HEK293 (cell line): ENCODE results near the gene HOXB8.

Experiments used
- BCL11B ChIP-seq: fragments of 450-650 bp; formaldehyde crosslinking; IDR thresholded peaks from 2 replicates; pipeline ENCODE4 v1.5.1; 2016; ENCODE audit warnings: low read depth, missing biosample characterization, missing genetic modification characterization
- FEZF1 ChIP-seq: fragments of 450-650 bp; formaldehyde crosslinking; IDR thresholded peaks from 2 replicates; pipeline ENCODE4 v1.5.1; 2016; ENCODE audit warnings: missing biosample characterization, missing genetic modification characterization
- HIC1 ChIP-seq: fragments of 450-650 bp; formaldehyde crosslinking; IDR thresholded peaks from 2 replicates; pipeline ENCODE4 v1.5.1; 2016; ENCODE audit warnings: missing biosample characterization, missing genetic modification characterization
- HOXC10 ChIP-seq: sonication (generic); formaldehyde crosslinking; IDR thresholded peaks from 2 replicates; pipeline ENCODE4 v1.8.1; 2023; ENCODE audit warnings: mild to moderate bottlenecking, missing genetic modification reagents
- PATZ1 ChIP-seq: fragments of 450-650 bp; formaldehyde crosslinking; IDR thresholded peaks from 2 replicates; pipeline ENCODE4 v1.5.1; 2016; ENCODE audit warnings: missing biosample characterization, missing genetic modification characterization
- PRDM2 ChIP-seq: fragments of 450-650 bp; formaldehyde crosslinking; IDR thresholded peaks from 2 replicates; pipeline ENCODE4 v1.5.1; 2016; ENCODE audit warnings: missing biosample characterization, missing genetic modification characterization, borderline replicate concordance
- PRDM6 ChIP-seq: fragments of 450-650 bp; formaldehyde crosslinking; IDR thresholded peaks from 2 replicates; pipeline ENCODE4 v1.5.1; 2017; ENCODE audit warnings: missing biosample characterization, missing genetic modification characterization
- SP2 ChIP-seq: fragments of 450-650 bp; formaldehyde crosslinking; IDR thresholded peaks from 2 replicates; pipeline ENCODE4 v1.5.1; 2016; ENCODE audit warnings: missing biosample characterization, missing genetic modification characterization
- ZBTB11 ChIP-seq: fragments of 450-650 bp; formaldehyde crosslinking; conservative IDR thresholded peaks from 2 replicates; pipeline ENCODE4 v1.5.1; 2016; ENCODE audit warnings: low read depth, missing biosample characterization, missing genetic modification characterization
- ZBTB21 ChIP-seq: fragments of 450-650 bp; formaldehyde crosslinking; IDR thresholded peaks from 2 replicates; pipeline ENCODE4 v1.5.1; 2017; ENCODE audit warnings: missing biosample characterization, missing genetic modification characterization
- ZBTB8A ChIP-seq: fragments of 450-650 bp; formaldehyde crosslinking; IDR thresholded peaks from 2 replicates; pipeline ENCODE4 v1.5.1; 2016; ENCODE audit warnings: missing biosample characterization, missing genetic modification characterization
- ZFP69B ChIP-seq: fragments of 450-650 bp; formaldehyde crosslinking; IDR thresholded peaks from 2 replicates; pipeline ENCODE4 v1.5.1; 2016; ENCODE audit warnings: missing biosample characterization, missing genetic modification characterization
- ZNF18 ChIP-seq: fragments of 450-650 bp; formaldehyde crosslinking; IDR thresholded peaks from 2 replicates; pipeline ENCODE4 v1.5.1; 2016; ENCODE audit warnings: missing biosample characterization, missing genetic modification characterization
- ZNF2 ChIP-seq: fragments of 450-650 bp; formaldehyde crosslinking; IDR thresholded peaks from 2 replicates; pipeline ENCODE4 v1.5.1; 2016; ENCODE audit warnings: missing biosample characterization, missing genetic modification characterization
- ZNF335 ChIP-seq: fragments of 450-650 bp; formaldehyde crosslinking; conservative IDR thresholded peaks from 2 replicates; pipeline ENCODE4 v1.5.1; 2016; ENCODE audit warnings: missing biosample characterization, missing genetic modification characterization
- ZNF416 ChIP-seq: fragments of 450-650 bp; formaldehyde crosslinking; IDR thresholded peaks from 2 replicates; pipeline ENCODE4 v1.5.1; 2016; ENCODE audit warnings: missing biosample characterization, missing genetic modification characterization
- ZNF610 ChIP-seq: fragments of 450-650 bp; formaldehyde crosslinking; IDR thresholded peaks from 2 replicates; pipeline ENCODE4 v1.5.1; 2016; ENCODE audit warnings: missing biosample characterization, missing genetic modification characterization, borderline replicate concordance
- ZNF670 ChIP-seq: fragments of 450-650 bp; formaldehyde crosslinking; IDR thresholded peaks from 2 replicates; pipeline ENCODE4 v1.5.1; 2016; ENCODE audit warnings: missing biosample characterization, missing genetic modification characterization, low read depth
- ZNF747 ChIP-seq: fragments of 450-650 bp; formaldehyde crosslinking; IDR thresholded peaks from 2 replicates; pipeline ENCODE4 v1.5.1; 2016; ENCODE audit warnings: missing biosample characterization, missing genetic modification characterization
- ZNF791 ChIP-seq: fragments of 450-650 bp; formaldehyde crosslinking; IDR thresholded peaks from 2 replicates; pipeline ENCODE4 v1.5.1; 2016; ENCODE audit warnings: missing biosample characterization, missing genetic modification characterization
- ZNF843 ChIP-seq: fragments of 450-650 bp; formaldehyde crosslinking; IDR thresholded peaks from 2 replicates; pipeline ENCODE4 v1.5.1; 2016; ENCODE audit warnings: missing biosample characterization, missing genetic modification characterization
- ZSCAN30 ChIP-seq: fragments of 450-650 bp; IDR thresholded peaks from 2 replicates; pipeline ENCODE4 v1.5.1; 2018; ENCODE audit warnings: missing biosample characterization, mild to moderate bottlenecking, missing genetic modification characterization, moderate library complexity

The HOXB8 gene

GRCh38 chr17:48571024-48571818, 43.9 kb downstream of the HOXB8 start (continued):
- TF ChIP-seq PRDM6 (tag by site-specific recombination) (peak; percentile 91), ZSCAN30 (tag by site-specific recombination) (peak; percentile 92), ZNF610 (tag by site-specific recombination) (no peak), FEZF1 (tag by site-specific recombination) (peak; percentile 99), ZBTB11 (peak; percentile 29; the same call in 1 of the 2 replicates), PRDM2 (tag by site-specific recombination) (no peak), ZFP69B (tag by site-specific recombination) (peak; percentile 23; the same call in 1 of the 2 replicates), ZNF670 (no peak), ZBTB21 (tag by site-specific recombination) (0 out of 2 replicates have a peak, but pooled peaks have one; percentile 12), ZBTB8A (tag by site-specific recombination) (peak; percentile 89), ZNF335 (tag by site-specific recombination) (peak; percentile 43; the same call in 1 of the 2 replicates), ZNF2 (tag by site-specific recombination) (peak; percentile 45; the same call in 1 of the 2 replicates), PATZ1 (tag by site-specific recombination) (peak; percentile 84), BCL11B (tag by site-specific recombination) (peak; percentile 93), ZNF416 (tag by site-specific recombination) (no peak), ZNF18 (tag by site-specific recombination) (peak; percentile 83), ZNF747 (tag by site-specific recombination) (no peak), HOXC10 (CRISPR knock-in tag) (no peak), HIC1 (peak; percentile 94), ZNF791 (no peak), ZNF843 (peak; percentile 95), SP2 (tag by site-specific recombination) (peak; percentile 25)
